GM19240 (cell line): ENCODE data around the gene CGNL1.

ENCODE experiments used
- DNase-seq: peaks from one replicate; pipeline ENCODE4 v3.0.0; 2011; ENCODE audit warnings: low spot score; ENCODE audit not compliant: insufficient read length

The CGNL1 gene

DNA sequence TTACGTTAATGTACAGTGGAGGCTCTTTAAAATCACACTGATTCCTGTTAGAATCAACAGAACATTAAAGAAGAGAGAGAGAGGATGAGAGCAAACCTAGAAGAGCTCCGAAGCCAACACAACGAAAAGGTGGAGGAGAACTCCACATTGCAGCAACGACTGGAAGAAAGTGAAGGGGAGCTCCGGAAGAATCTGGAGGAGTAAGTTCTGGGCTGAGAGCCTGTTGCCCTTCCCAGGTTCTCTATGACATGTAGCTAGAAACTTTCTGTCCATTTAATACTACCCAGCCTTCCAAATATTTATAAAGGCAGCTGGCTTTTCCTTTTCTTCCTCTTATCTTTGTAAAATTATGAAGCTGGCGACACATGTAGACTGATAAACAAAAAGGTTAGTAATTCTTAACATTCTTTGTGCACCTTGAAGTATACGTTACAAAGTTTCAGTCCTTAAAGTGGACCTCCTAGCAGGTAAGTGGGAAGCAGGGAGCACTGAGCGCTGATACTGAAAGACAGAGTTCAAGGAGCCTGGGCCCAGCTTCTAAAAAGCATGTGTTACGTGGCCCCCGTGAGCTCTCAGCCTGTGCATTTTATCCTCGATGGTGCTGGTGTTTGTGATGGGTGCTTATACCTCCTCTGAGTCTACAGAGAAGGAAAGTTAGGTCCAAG, 75.9 kb downstream of the CGNL1 start:
- no peak for DNase-seq

DNA sequence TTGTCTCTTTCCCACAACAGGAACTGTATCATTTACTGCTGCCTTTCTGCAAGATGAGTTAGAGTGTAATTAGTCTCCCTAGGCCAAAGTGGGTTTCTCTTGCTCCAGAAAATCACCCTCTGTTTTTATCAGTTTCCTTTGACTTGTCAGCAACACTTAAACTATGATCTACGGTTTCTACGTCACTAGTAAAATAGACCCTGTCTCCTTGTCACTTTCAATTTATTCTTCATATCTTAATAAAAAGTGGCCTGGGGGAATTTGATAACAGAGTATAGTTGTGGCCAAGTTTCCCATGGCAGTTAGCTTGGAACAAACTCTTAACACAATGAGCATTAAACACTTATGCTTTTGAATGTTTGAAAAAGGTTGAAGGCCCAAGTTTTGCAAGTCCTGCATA, 79.6 kb downstream of the CGNL1 start:
- DNase-seq: no peak

DNA sequence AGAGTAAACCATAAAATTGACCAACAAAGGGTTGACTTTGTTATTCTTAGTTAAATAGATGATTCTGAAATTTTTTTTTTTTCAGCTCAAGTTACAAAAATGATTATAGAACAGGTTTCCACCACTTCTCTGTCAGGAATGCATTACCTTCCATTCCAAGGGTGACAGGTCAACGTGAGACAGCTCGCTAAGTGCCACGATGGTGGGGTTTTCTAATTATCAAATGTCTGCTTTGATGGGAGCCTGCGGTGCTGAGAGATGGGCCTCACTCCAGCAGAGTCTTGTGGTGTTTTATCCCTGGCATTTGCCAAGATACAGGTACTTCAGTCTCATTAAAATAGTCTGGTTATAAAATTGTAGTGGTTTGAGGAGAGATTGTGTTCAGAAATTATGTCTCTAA, 80.3 kb downstream of the CGNL1 start:
- no peak for DNase-seq

DNA sequence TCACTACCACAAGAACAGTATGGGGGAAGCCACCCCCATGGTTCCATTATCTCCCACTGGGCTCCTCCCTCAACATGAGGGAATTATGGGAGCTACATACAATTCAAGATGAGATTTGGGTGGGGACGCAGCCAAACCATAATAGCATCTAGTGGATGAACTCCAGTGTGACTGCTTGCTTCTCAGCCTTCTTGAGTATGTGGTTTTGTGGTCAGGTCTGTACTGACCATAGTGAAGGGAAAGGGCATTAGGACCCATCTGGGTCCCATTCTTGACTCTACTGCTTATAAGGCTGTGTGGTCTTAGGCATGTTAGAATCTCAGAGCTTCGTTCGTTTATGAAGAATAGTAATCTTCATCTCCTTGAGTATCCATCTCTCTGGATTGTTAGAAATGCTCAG, 81.4 kb downstream of the CGNL1 start:
- no peak for DNase-seq

DNA sequence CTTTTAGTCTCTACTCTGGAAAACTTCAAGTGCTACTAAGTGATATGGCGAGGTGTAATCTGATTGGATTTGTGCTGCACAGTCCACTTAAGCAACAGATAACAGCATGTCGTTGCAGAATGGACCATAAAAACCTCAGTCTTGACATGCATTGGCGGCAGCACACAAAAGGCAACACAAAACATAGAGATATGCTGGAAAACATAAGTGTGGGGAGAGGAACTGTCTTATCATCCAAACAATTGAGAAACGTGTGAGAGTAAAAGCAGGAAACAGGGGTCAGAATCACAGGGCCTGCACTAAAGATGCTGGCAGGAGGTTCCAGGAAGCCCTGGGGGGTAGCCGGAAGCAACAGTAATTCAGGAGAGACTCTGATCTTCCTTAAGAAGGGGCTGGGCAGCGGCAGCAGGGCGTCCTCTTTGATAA, 82.1 kb downstream of the CGNL1 start:
- no peak for DNase-seq

DNA sequence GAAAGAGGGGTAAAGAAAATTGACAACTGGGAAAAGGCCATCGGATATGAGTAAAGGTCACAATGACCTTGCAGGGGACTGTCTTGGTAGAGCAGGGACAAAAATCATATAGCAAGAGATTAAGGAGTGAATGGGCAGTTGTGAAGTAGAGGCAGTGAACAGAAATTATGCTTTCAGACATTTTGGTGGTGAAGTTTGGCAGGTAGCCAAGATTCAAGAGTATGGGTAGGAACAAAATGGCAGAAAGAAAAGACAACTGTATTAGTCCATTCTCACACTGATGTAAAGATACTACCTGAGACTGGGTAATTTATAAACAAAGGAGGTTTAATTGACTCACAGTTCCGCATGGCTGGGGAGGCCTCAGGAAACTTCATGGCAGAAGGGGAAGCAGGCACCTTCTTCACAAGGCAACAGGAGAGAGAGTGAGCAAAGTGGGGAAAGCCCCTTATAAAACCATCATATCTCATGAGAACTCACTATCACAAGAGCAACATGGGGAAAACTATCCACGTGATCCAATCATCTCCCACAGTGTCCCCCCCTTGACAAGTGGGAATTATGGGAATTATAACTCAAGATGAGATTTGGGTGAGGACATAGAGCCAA, 84.0 kb downstream of the CGNL1 start:
- no peak for DNase-seq

DNA sequence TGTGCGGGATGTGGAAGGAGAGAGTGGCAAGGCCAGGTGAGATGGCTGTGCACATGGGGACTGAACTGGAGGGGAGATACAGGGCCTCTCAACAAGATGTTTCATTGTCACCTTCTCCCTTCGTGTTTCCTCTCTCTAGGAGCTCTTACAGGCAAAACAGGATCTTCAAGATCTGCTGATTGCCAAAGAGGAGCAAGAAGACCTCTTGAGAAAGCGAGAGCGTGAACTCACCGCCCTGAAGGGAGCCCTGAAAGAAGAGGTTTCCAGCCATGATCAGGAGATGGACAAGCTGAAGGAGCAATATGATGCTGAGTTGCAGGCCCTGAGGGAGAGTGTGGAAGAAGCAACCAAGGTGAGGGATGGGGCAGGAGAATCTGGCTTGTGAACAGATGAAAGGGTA, 85.2 kb downstream of the CGNL1 start:
- no peak for DNase-seq

DNA sequence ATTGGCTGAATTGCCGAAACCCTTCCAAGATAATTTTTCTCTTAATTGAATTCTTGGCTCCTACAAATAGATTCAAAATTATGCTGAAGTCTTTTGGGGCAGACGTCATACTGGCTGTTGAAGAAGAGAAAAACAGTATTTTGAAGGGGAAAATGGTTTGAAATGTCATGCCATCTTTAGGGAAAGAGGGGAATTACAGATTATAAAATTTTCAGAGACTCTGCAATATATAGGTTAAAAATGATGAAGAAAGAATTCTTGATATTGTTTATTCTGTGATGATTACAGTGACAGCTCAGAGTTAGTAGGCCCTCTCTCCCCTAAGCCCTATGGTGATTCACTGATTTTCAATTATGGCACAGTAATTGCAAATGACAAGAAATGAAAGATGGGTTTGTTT, 86.1 kb downstream of the CGNL1 start:
- no peak for DNase-seq

DNA sequence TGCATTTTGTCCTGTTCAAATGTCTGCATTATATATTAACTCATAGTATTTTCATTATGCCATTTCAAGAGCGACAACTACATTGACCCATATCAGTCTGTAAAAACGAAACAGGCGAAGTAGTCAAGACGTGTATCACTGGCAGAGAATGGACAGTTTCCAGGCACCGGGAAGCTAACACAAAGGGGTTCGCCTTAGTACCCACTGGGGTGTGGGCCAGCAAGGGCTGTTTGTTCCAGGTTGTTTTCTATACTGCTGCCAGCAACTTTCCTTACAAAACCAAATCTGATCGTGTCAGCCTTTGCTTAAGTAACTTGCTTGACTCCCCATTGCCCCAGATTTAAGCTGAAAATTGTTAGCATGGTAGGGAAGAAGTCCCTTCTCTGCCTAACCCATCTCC, 87.1 kb downstream of the CGNL1 start:
- DNase-seq: no peak

DNA sequence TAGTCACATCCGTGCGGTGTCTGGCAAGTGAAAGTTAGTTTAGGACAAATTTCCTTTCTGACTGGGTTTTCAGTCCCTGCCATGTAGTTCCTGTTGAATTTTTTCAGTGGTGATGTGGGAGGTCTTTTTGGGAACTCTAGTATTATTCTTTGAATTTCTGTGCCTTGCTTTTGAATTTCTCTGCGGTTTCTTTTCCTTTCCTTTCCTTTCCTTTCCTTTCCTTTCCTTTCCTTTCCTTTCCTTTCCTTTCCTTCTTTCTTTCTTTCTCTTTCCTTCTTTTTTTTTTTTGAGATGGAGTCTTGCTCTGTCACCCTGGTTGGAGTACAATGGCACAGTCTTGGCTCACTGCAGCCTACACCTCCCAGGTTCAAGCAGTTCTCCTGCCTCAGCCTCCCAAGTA, 88.2 kb downstream of the CGNL1 start:
- DNase-seq: no peak

DNA sequence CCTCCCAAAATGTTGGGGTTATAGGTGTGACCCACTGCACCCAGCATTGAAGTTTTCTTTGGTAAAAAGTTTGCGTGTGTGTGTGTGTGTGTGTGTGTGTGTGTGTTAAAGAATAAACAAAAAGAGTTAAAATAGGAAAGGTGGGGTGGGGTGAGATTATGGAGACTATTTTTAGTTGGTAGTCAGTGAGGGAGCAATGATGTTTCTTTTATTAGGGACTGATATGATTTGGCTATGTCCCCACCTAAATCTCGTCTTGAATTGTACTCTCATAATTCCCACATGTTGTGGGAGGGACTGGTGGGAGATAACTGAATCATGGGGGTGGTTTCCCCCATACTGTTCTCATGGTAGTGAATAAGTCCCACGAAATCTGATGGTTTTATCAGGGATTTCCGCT, 92.2 kb downstream of the CGNL1 start:
- no peak for DNase-seq

DNA sequence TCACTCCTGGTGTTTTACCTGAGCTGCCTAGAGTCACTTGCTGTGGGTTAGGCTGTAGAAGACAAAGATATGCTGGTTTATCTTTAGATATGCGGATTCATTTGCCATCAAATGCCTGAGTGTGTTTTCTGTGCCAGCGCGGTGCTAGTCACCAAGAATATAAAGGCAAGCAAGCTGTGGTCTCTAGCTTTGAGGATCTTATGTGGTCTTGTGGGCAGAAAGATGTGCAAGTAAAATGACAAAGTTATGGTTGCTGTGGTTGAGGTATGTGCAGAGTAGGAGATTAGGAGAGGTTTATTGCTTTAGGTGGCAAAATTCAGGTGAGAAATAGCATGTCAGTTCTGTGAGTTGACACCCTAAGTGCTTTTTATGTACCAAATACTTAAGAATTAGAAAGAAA, 94.2 kb downstream of the CGNL1 start:
- DNase-seq: no peak

DNA sequence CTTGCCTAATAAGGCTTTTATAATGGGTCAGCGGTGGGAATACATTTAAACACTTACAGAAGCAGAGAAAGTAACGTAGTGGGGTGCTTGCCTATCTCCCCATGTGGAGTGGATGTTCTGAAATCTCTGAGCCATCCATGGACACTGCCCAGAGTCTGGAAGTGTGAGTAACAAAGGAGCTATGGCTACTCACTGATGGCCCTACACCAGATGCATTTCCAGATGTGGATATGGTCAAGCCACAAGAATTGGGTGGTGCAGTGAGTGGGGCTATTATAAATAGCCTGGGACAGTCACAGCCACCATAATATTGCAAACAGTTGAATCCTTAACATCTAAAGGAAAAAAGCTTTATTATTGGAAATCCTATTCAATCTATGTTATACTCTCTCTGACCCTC, 96.6 kb downstream of the CGNL1 start:
- no peak for DNase-seq

DNA sequence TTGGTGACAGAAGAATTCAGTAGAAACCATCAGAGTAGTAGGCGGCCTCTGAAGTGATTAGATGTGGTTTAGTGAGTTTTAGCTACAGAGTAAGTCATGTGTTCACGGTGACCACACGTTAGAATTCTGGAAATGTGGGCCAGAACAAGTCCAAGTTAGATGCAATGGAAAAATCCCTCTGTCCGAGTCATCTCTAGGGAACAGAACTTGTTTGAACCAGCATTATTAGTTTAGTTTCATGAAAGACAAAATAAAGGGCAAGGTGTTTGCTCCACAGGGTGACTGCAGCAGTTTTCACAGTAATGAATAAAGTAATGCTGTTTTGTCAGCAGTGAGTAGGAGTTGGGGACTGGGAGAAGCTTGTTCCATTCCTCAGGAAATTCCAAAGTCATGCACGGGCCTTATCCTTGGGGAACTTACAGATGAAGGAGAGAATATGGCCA, 100.2 kb downstream of the CGNL1 start:
- no peak for DNase-seq

DNA sequence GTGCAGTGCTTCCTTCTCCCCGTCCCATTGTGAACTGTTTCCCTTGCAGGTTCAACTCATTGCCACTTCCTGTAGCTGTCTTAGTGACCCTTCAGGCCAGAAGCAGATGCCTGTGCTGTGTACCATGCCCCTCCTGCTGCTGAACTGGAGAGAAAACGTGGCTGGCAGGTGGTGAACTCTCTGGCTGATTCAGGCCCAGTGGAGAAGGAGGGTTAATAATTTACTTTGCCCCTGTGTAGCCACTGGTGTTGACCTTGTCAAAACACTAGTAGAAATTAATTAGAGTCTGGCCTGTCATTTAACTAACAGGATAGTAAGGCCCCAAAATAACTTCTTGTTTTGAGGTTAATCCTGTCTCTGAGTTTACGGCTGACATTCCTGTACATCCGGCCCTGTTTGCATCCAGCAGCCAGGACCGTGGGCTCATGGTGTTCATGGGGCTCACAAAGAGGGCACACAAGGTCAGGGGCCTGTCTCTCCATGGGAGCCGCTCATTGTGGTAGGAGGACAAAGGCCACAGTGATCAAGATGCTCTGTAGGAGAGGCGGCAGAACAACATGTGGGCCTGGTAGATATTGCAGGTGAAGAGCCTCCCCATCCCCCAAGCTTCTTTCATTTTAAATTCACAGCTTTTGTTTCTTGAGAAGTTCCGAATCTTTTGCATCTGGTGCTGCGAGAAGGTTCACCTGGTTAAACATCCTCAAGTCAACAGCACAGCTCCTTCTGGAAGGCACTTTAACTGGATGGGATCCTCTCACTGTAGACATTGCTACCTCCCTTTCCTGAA, 101.6 kb downstream of the CGNL1 start:
- DNase-seq: no peak

DNA sequence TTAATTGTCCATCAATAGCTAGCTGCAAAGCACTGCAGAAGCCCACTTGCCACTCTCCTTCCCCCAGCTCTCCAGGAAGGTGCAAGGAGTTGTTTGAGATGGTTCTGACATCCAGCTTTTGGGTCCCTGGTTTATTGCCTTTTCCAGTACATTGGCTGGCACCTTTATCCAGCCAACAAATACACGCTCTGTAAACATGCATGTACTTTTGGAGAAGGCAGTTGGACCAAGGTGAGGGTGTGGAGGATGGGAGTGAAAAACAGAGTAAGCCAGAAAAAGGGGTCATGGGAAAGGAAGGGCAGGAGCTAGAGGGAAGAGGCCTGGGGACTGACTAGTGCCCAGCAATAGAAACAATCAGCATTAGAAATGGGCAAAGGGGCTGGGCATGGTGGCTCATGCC, 102.7 kb downstream of the CGNL1 start:
- no peak for DNase-seq

DNA sequence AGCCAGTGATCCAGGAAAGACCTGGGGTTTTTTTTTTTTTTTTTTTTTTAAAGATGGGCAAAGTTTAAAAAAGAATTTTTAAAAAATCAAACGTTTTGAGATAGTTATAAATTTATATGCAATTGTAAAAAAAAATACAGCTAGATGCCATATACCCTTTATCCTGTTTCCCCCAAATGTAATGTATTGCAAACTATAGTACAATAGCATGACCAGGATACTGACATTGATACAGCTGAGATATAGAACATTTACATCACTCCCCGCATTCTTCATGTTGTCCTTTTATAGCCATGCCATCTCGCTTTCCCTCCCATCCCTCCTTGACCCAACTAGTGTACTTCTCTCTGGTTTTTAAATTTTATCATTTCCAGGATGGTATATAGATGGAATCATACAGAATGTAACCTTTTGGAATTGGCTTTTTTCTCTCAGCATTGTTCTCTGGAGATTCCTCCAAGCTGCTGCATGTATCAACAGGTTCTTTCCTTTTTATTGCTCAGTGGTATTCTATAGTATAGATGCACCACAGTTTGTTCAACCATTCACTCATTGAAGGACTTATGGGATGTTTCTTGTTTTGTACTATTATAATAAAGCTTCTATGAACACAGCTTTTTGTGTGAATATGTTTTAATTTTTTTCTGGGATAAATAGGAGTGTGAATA, 104.9 kb downstream of the CGNL1 start:
- DNase-seq: no peak

DNA sequence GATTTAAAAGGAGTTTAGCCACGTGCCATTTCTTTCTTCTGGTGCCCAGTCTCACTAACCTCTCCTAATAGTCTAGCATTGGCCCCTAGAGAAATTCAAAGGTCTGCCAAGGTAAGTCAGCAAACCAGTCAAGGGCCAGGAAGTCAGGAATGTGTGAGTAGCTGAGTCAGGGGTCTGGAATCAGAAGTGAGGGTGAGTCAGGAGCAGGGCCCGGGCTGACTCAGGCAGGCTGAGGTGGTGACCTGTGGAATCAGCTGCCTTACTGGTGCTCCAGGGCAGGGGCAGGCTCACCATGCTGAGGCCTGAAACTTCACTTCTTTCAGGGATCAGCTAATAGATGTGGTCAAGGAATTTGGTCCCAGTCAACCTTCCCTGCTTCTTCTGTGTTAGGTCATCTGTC, 109.6 kb downstream of the CGNL1 start:
- DNase-seq: no peak

DNA sequence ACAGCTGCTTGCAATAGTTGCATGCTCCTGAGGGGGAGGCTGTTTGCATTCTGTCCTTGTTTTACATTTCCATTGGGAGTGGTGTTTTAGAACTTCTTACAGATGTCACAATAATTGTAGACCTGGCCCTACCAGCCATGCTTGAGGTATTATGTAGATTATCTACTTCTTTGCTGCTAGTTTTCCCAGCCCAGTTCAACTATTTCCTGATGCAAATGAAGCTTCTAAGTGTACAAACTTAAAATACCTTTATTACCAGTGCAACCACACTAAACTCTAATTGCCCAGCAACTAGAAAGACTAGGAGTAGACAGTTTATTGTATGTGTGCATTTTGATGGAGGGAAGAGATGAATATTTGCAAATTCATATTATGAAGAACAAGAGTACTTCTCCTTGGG, 110.5 kb downstream of the CGNL1 start:
- DNase-seq: no peak

DNA sequence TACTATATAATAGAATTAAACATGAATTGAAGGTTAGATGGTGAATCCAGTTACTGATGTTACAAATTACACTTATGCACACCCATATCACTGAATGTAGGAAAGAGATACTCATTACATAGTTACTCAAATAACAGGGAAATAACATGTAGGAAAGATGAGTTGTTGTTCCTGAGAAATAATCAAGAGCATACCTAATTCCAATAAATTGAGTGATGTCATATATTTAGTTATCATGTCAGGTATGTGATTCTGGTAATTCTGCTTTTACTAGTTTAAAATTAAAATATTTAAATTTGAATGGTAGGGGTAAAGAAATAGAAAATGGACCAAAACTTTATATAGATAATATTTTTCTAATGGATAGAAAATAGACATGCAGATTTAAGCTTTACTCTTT, 112.8 kb downstream of the CGNL1 start:
- DNase-seq: no peak

DNA sequence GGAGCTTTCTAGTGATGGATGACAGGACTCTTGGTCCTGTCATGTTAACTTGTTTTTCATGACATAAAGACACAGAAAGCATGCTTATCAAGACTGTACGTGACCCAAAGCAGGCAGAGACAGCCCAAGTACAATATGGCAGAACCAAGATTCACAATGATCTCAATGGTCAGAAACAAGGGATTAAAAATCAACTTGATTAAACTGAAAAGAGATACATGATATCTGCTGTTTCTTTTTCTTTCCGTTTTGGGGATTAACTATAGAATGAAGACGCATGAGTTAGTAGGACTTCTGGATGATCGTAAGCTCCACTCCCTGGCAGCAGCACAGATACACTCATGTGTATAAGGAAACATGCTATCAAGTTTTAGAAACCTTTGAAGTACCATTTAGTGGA, 117.0 kb downstream of the CGNL1 start:
- no peak for DNase-seq

DNA sequence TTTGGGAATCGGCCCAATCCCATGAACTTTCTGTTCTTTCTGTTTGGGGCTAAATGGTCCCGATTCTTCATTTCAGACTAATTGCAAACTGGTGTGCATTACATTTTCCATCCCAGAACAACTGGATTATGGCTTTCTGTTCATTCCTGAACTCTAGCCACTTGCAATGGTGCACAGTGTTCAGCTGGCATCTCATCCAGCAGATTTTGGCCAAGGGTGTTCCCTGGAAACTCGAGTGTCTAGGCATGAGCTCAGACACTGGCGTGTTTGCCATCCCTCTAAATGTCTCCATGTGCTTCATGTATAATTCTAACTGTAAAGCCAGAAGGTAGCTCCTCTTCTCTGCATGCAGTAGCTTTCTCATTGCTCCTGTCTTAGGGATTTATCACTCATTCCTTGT, 118.3 kb downstream of the CGNL1 start:
- no peak for DNase-seq
